B cell (primary cell): Measurements from ENCODE around the gene NOP9. TPM values are rescaled to one million over a fixed set of nuclear protein-coding genes. Genes with fewer than 3 reads are reported as not detected.

Experiments used
- ATAC-seq: fragments of 200-7000 bp; cut with Tn5 transposase; one replicate; pipeline ENCODE4 v1.10.0; 2021; ENCODE audit warnings: low read depth, mild to moderate bottlenecking, moderate number of reproducible peaks, moderate library complexity
- CTCF ChIA-PET: fragments of 350-600 bp; sonication (Branson Sonifier 250); formaldehyde crosslinking; loops from one replicate; lab custom pipeline; 2021; ENCODE audit warnings: antibody characterized with exemption, inconsistent platforms; lab: Charles Lee
- POLR2A ChIA-PET: fragments of 350-600 bp; sonication (Branson Sonifier 250); formaldehyde crosslinking; loops from one replicate; lab custom pipeline; 2021; ENCODE audit warnings: antibody characterized with exemption; lab: Charles Lee
- DNase-seq: peaks from one replicate; pipeline ENCODE4 v3.0.0; 2013
- H2AFZ ChIP-seq: 2 replicates; pipeline ENCODE4 v1.6.1; 2012; ENCODE audit warnings: mild to moderate bottlenecking, low read depth, low read length; ENCODE audit not compliant: insufficient read depth, poor library complexity, severe bottlenecking
- H3K27ac ChIP-seq, 2 donors: 1 replicate in 1 of 2; 2 replicates in 1 of 2; pipeline ENCODE4 v1.5.1; 2012 to 2013; ENCODE audit warnings: low read length in 2 of 2, mild to moderate bottlenecking in 2 of 2, moderate library complexity in 1 of 2
- H3K27me3 ChIP-seq, 4 experiments: fragments of 200-600 bp in 1 of 4; sonication (generic) in 1 of 4; replicated peaks in 1 of 4; 1 replicate in 2 of 4; 2 replicates in 2 of 4; pipeline versions ENCODE4 v1.6.1 to v1.7.0; 2013 to 2016; ENCODE audit warnings: low read length in 3 of 4, mild to moderate bottlenecking in 2 of 4, mixed read lengths in 1 of 4, moderate library complexity in 1 of 4; ENCODE audit not compliant: insufficient read depth in 4 of 4, control insufficient read depth in 3 of 4; ENCODE audit errors: control extremely low read depth in 1 of 4
- H3K36me3 ChIP-seq, 2 experiments: replicated peaks in 1 of 2; 1 replicate in 1 of 2; 2 replicates in 1 of 2; pipeline versions ENCODE4 v1.6.1 to v1.7.1; 2013; ENCODE audit warnings: low read length in 1 of 2; ENCODE audit not compliant: insufficient read depth in 2 of 2, control insufficient read depth in 1 of 2; ENCODE audit errors: control extremely low read depth in 1 of 2, extremely low read depth in 1 of 2
- H3K4me1 ChIP-seq, 2 donors: fragments of 200-600 bp in 1 of 2; sonication (generic) in 1 of 2; 1 replicate in 1 of 2; 2 replicates in 1 of 2; pipeline versions ENCODE4 v1.5.1 to v1.6.1; 2013 to 2017; ENCODE audit warnings: low read length in 2 of 2; ENCODE audit not compliant: control insufficient read depth in 2 of 2, insufficient read depth in 2 of 2
- H3K4me2 ChIP-seq: replicated peaks from 2 replicates; pipeline ENCODE3; 2012; ENCODE audit warnings: mild to moderate bottlenecking, low read depth, low read length; ENCODE audit not compliant: poor library complexity, severe bottlenecking
- H3K4me3 ChIP-seq, 5 experiments: fragments of 200-600 bp in 1 of 5; sonication (generic) in 1 of 5; 1 replicate in 3 of 5; 2 replicates in 2 of 5; pipeline versions ENCODE4 v1.5.1 to v1.7.0; 2011 to 2016; ENCODE audit warnings: low read length in 4 of 5, mild to moderate bottlenecking in 4 of 5, low read depth in 2 of 5, control low read depth in 1 of 5, moderate library complexity in 1 of 5; ENCODE audit not compliant: insufficient read depth in 1 of 5; ENCODE audit errors: control extremely low read depth in 1 of 5, extremely low read depth in 1 of 5
- H3K79me2 ChIP-seq: fragments of 200-600 bp; sonication (generic); one replicate; pipeline ENCODE4 v1.6.0; 2016; ENCODE audit warnings: low read length; ENCODE audit not compliant: control insufficient read depth, insufficient read depth
- H3K9ac ChIP-seq: fragments of 200-600 bp; sonication (generic); 2 replicates; pipeline ENCODE4 v1.6.1; 2017; ENCODE audit warnings: mild to moderate bottlenecking, low read length, moderate library complexity
- H3K9me3 ChIP-seq, 3 donors: one replicate each; pipeline versions ENCODE4 v1.6.1 to v1.7.1; 2013; ENCODE audit warnings: low read length in 2 of 3; ENCODE audit not compliant: control insufficient read depth in 2 of 3, insufficient read depth in 1 of 3; ENCODE audit errors: control extremely low read depth in 1 of 3
- H4K20me1 ChIP-seq: 2 replicates; pipeline ENCODE4 v1.6.0; 2012; ENCODE audit warnings: mild to moderate bottlenecking, low read length; ENCODE audit not compliant: insufficient read depth, control insufficient read depth, poor library complexity, severe bottlenecking
- H3K27ac Mint-ChIP-seq: one replicate; pipeline ENCODE4 v1.8.0; 2021; ENCODE audit warnings: mixed read lengths
- H3K27me3 Mint-ChIP-seq: one replicate; pipeline ENCODE4 v1.8.0; 2021; ENCODE audit warnings: mixed read lengths
- H3K4me1 Mint-ChIP-seq: one replicate; pipeline ENCODE4 v1.8.0; 2021; ENCODE audit warnings: mixed read lengths
- H3K4me3 Mint-ChIP-seq: one replicate; pipeline ENCODE4 v1.8.0; 2021; ENCODE audit warnings: mixed read lengths
- H3K9me3 Mint-ChIP-seq: one replicate; pipeline ENCODE4 v1.8.0; 2022; ENCODE audit warnings: mixed read lengths; ENCODE audit not compliant: insufficient read depth
- CTCF ChIP-seq: fragments of 200-600 bp; IDR thresholded peaks from one replicate; pipeline ENCODE4 v1.8.0; 2022; ENCODE audit warnings: antibody characterized with exemption, mild to moderate bottlenecking
- EZH2 ChIP-seq: IDR thresholded peaks from 2 replicates; pipeline ENCODE4 v1.6.1; 2012; ENCODE audit warnings: borderline replicate concordance, low read depth, mild to moderate bottlenecking, moderate library complexity, low read length; ENCODE audit not compliant: insufficient read depth, poor library complexity, severe bottlenecking
- WGBS: methylation state at CpG from one replicate; pipeline ENCODE4 v1.1.5; 2013; ENCODE audit warnings: missing lambda C conversion rate; ENCODE audit not compliant: insufficient coverage; 5-methylcytosine and 5-hydroxymethylcytosine counted together
- intact Hi-C: fragments of 100-400 bp; cut with micrococcal nuclease; formaldehyde crosslinking; loops from one replicate; pipeline ENCODE4 v1.10.0; 2022
- polyA plus RNA-seq: library from polyadenylated mRNA; depleted of rRNA; stranded (reverse); fragments of >200 nt; gene quantifications from 2 replicates; pipeline ENCODE4 v1.2.3, GENCODE V29; 2012
- total RNA-seq, 2 donors: library from RNA; stranded (reverse); fragments of 120-200 nt in 1 of 2; gene quantifications; 1 replicate in 1 of 2; 2 replicates in 1 of 2; pipeline versions ENCODE4 v1.2.3 to v1.2.4, GENCODE V29; 2013 to 2022

NOP9 gene
- total and polyA plus RNA-seq, 2 donors (not counting 1 experiment from before 2014, with no cell fraction given) = 9.7 to 22.6 TPM

GRCh38 chr14:24286996-24287395, 12.7 kb upstream of the NOP9 start:
- no peaks in the 10 kb centered on the region for H4K20me1 ChIP-seq
- no peaks in the 10 kb centered on the region for H3K9me3 Mint-ChIP-seq
- ChIA-PET CTCF (no interaction called here), POLR2A (no interaction called here)
- no peak overlapping the region for H3K4me2 ChIP-seq
- 100% methylated on average over 5 of the region's 5 CpGs for WGBS
- peaks cover 27% of the 10 kb centered on the region for H3K79me2 ChIP-seq
- no peak overlapping the region for H3K9ac ChIP-seq
- no peaks in the 10 kb centered on the region for H3K27me3 Mint-ChIP-seq
- peaks cover 16% of the 10 kb centered on the region for H3K4me1 Mint-ChIP-seq
- no peak overlapping the region for H3K4me3 ChIP-seq
- DNase-seq (no peak), ATAC-seq (no peak)
- no peaks in the 10 kb centered on the region for H3K9me3 ChIP-seq
- peaks cover 9 to 27% of the 10 kb centered on the region in 2 experiments for H3K36me3 ChIP-seq
- H3K4me3 Mint-ChIP-seq = no peak overlapping the region
- TF ChIP-seq EZH2 = no peak
- H3K4me1 ChIP-seq = peaks cover 10 to 23% of the 10 kb centered on the region in 2 donors
- H3K27me3 ChIP-seq = no peaks in the 10 kb centered on the region
- intact Hi-C loops = no loop called here
- no peak overlapping the region for H2AFZ ChIP-seq
- no peak overlapping the region for H3K27ac ChIP-seq
- H3K27ac Mint-ChIP-seq = no peak overlapping the region

DNA sequence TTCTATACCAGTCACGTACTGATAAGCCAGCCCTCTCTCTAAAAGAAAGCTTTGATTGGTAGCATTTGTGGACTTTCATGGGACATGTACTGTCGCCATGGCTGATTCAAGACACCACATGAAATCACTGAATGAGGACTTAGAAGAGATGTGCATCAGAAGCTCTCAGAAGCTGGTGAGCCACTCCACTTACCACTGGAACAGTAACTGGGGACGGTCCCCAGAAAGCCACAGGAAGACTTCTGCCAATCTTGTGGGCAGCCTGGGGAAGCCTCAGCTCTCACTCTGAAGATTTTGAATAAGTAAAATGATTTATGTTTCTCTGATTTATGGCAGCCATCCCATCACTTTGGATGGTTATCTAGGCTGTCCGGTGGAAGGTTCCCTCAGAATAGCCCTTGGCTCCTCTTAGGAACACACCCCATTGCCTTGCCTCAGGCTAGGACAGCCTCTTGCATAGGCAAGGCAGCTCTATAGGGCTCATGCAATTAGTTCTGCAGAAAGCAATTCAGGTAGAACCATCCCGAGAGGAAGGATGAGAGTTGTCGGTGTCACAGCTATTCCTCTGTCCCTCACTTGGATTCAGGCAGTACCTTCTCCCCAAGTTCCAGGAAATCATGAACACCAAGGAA, 9.9 kb upstream of the NOP9 start:
- H3K4me2 ChIP-seq = peak overlapping the region; percentile 26
- H3K27ac ChIP-seq = no peak overlapping the region
- intact Hi-C loops = no loop called here
- H4K20me1 ChIP-seq = no peaks in the 10 kb centered on the region
- H3K9me3 ChIP-seq = no peaks in the 10 kb centered on the region
- H3K27me3 ChIP-seq = no peaks in the 10 kb centered on the region
- H3K4me3 ChIP-seq = no peak overlapping the region
- H3K27ac Mint-ChIP-seq = peak overlapping the region; percentile 41
- H3K9ac ChIP-seq = no peak overlapping the region
- WGBS = 68% methylated on average over 4 of the region's 6 CpGs
- H3K4me3 Mint-ChIP-seq = peak overlapping the region; percentile 34
- H3K79me2 ChIP-seq = peaks cover 17% of the 10 kb centered on the region
- CTCF ChIA-PET = interaction anchor here (0.7 to 5.1 kb wide), 11 partner anchors 8 to 148 kb away, joined by 3 to 41 read pairs (median 5); partner anchors contain the start of genes CIDEB, DHRS1, LTB4R2 and MDP1
- H3K4me1 ChIP-seq = peaks cover 10 to 18% of the 10 kb centered on the region in 2 donors
- no peaks in the 10 kb centered on the region for H3K27me3 Mint-ChIP-seq
- TF ChIP-seq CTCF = no peak
- no peak for TF ChIP-seq EZH2
- peaks cover 9 to 42% of the 10 kb centered on the region in 2 experiments for H3K36me3 ChIP-seq
- no peaks in the 10 kb centered on the region for H3K9me3 Mint-ChIP-seq
- H2AFZ ChIP-seq = no peak overlapping the region
- ATAC-seq (peak; percentile 87), DNase-seq (peak; percentile 56)
- POLR2A ChIA-PET = interaction anchor here (0.8 to 2.0 kb wide), 6 partner anchors 12 to 175 kb away, joined by 3 to 11 read pairs (median 4); partner anchors contain the start of genes DCAF11, NRL, RABGGTA and TINF2
- H3K4me1 Mint-ChIP-seq = peaks cover 12% of the 10 kb centered on the region
